CD1c-positive myeloid dendritic cell (primary cell): ENCODE measurements around the gene HSD3B2.
"Not testable (repeated sequence)": the region's sequence is repeated elsewhere in the genome, so short reads cannot be mapped to it uniquely, and the experiment has no call there.

Experiments used
- DNase-seq: peaks from one replicate; pipeline ENCODE4 v3.0.0-alpha.2; 2016; ENCODE audit errors: extremely low spot score

The HSD3B2 gene

GRCh38 chr1:119414950-119415349 is at the start of gene HSD3B2:
HSD3B2 (plus strand) TSS chr1:119415150; CDS start chr1:119415420, 270 bp downstream.
- no peak for DNase-seq

GRCh38 chr1:119366424-119366823 is 48.5 kb upstream of the HSD3B2 start:
- DNase-seq: no peak

DNA sequence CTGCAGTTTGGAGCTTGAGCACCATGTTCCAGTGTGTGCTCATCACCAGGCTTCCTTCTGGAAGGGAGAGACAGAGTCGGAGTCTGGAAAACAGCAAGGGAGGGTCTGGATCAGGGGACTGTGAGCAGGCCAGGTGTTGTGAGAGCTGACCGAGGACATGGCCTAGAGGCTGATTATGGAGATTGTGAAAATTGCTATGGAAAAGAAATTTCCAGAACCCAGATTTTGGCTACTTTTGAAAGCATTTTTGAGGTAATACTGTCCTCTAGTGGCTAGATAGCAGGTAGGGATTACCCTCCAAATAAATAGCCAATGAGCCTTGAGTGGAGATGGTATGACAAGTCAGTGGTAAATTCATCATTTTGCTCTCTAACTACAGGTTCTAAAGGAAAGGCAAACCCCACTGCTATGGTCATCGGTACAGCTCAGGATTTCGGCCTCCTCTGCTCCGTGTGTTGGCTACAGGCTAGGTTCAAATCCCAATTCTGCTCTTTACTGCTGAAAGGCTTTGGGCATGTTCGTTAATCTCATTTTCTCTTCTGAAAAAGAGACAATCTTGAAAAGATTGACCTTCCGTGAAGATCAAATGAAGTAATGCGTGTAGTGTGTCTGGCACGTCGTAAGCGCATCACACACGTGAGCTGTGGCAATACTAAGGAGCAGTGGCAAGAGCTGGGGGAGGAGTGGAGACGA is 47.4 kb upstream of the HSD3B2 start:
- peak; percentile 27 for DNase-seq

- no peak for DNase-seq
Observed at GRCh38 chr1:119368554-119368953, 46.4 kb upstream of the HSD3B2 start, which contains the start of gene HAO2. HAO2 (plus strand) TSS chr1:119368785; CDS start chr1:119381086, 12,301 bp downstream.

GRCh38 chr1:119370748-119371147 is 44.2 kb upstream of the HSD3B2 start:
- no peak for DNase-seq

DNA sequence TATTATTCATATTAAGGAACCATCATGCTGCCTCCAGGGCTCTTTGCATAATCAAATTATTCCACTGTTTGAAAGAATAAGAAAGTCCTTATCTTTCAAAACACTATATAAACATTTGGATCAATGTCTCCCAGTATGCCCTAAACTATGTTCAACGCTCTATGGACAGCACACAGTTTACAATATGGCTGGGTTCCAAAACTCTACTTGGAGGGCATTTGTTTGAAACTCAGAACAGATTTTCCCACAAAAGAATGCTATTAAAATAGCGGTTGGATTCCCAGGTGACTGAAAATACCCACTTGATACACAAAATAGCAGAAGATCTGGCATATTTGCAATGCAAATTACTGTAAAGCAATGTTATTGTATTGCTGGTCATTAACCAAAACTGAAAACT is 43.1 kb upstream of the HSD3B2 start:
- no peak for DNase-seq

DNA sequence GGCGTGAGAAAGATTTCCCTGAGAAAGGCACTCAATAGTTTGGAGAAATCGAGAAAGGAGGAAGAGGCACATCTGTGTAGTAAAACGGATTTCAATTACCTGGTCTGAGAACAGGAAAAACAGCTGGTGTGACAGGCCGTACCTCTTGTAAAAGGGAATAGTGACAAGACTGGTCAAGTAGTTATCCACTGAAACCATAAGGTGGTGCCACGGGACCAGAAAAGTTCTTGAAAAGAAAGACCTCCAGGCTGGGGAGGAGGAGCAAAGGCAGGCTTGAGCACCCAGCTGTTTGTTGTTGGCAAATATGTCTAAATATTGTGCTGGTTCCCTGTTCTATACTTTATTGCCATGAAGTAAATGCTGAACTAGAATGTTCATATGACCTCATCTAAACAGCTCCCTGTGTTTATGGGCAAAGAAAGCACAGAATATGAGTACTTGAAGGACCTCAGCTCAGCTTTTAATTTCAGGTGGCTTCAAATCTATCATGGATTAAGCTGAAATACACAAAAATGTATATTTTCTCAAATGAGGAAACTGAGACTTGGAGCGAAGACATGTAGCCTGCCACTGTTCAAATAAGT is 42.4 kb upstream of the HSD3B2 start:
- DNase-seq: no peak

DNA sequence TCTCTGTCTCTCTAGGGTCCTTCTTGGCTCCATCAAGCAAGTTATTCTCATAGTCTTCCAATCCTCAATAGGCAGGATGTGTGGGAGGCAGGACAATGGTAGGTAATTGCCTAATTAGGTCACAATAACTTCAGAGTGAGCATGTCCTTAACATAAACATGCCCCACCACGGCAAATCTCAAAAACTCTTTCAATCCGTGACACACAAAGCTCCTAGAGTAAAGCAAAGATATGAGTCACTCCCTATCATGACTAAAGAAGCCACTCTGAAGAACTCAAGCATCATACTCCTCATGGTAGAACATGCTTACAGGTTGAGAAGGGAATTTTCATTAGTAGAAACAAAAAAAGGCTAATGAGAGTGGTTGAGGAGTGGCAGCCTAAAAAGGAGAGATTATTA is 41.5 kb upstream of the HSD3B2 start:
- DNase-seq: no peak

- DNase-seq: no peak
Observed at GRCh38 chr1:119374208-119374874, 40.6 kb upstream of the HSD3B2 start.

- no peak for DNase-seq
Observed at GRCh38 chr1:119375366-119375765, 39.6 kb upstream of the HSD3B2 start.

DNA sequence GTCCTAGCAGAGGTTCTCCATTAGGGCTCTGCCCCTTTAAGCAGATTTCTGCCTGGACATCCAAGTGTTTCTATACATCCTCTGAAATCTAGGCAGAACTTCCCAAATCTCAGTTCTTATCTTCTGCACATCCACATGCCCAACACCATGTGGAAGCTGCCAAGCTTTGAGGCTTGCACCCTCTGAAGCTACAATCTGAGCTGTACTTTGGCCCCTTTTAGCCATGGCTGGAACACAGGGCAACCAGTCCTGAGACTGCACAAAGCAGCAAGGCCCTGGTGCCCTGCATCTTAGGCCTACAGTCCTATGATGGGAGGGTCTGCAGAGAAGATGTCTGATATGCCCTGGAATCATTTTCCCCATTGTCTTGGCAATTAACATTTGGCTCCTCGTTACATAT is 38.4 kb upstream of the HSD3B2 start:
- no peak for DNase-seq

- not testable (repeated sequence) for DNase-seq
Observed at GRCh38 chr1:119377594-119377993, 37.4 kb upstream of the HSD3B2 start.

- DNase-seq: no peak
Observed at GRCh38 chr1:119379117-119379516, 35.8 kb upstream of the HSD3B2 start.

DNA sequence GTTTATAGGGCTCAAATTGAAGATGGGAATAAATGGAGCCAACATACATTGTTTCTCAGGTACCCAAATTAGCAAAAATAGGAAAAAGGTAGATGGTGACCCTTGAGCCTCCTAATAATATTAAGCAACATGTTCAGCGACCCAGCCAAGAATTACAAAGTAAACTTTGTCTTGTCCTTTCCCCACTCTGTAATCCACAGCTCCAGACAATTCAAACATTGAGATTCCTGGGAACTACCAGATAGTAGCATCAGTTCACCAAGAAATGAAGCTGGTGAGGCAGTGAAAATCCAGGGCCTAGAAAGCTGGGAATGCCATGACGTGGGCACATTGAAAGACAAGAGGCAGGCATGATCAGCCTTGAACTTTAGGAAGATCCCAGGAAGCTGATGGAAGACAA is 34.6 kb upstream of the HSD3B2 start:
- no peak for DNase-seq

DNA sequence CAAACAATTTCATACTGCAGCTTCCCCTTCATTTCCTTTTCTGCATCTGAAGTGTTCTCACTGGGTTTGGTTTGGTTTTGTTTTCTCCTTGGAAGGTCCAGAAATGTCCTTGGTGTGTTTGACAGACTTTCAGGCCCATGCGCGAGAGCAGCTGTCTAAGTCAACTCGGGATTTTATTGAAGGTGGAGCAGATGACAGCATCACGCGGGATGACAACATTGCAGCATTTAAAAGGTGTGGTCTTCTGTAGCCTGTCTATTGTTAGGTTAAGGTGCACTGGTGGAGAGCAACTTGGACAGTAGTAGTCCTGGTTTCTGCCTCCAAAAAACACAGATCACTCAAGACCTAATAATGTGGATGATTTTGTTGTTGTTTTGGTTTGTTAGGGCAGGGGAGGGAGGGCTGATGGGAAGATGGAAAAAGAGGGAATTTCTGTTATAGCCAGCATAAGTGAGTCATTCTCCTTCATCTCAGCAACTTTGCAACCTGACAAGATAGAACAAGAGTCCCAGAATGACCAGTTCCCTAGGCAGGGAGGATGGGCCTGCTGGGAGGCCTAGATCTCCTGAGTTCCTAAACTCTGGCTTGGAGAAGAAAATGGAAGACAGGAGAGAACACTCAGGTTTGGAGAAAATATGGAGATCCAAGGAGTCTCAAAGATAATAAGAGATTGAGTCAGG is 33.8 kb upstream of the HSD3B2 start:
- no peak for DNase-seq

- DNase-seq: no peak
Observed at GRCh38 chr1:119384591-119384990, 30.4 kb upstream of the HSD3B2 start.

DNA sequence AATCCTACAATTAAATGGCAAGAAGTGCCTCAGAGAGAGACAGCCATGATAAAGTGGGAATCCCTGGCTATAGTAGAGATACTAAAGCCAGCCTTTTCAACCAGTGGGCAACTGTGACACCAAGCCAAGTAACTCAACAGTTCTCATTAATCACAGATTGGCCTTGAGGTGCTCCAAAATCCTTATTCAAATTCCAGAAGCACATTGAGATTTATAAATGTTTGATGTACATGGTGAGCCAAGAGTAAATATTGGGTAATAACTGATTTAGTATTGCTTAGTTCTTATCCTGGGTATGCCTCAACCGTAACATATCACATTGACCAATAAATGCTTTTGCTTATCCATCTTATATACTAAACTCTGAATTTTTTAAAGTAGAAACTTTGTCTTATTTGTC is 29.3 kb upstream of the HSD3B2 start:
- no peak for DNase-seq

DNA sequence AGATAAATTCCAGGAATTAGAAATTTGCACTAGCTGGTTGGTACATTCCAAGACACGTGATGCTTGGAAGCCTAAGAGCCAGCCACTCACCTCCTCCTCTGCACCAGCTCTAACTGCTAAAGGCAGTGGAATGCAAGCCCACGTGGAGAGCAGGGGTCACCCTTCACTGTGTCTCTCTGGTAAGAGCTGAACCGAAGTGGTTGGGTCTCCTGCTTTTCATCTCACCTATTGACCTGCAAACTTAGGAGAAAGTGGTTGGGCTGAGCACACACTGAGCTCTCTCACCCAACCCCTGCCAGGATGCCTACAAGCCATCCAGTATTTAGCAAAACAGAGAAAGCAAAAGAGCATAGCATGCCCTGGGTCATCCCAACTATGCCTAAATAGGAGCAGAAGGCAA is 27.1 kb upstream of the HSD3B2 start:
- DNase-seq: no peak

- DNase-seq: no peak
Observed at GRCh38 chr1:119388450-119388849, 26.5 kb upstream of the HSD3B2 start.

GRCh38 chr1:119390526-119390925 is 24.4 kb upstream of the HSD3B2 start:
- no peak for DNase-seq

DNA sequence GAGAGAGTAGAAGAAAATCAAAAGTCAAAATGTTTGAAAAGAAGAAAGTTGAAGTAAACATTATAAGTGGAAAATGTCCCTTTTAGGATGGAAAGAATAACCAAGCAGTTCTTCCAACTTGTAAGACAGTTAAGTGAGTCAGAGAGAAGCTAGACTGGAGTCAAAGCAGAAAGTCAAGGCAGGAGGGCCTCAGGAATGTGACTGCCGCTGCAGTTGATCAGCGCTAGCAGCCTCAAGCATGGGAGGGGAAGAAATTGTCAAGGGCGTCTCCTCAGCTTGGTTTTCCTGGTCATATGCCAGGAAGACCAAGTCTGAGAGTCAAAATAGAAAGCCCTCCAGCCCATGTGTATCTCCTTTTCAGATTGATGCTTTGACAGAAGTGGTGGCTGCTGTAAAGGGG is 23.2 kb upstream of the HSD3B2 start:
- no peak for DNase-seq

- DNase-seq: no peak
Observed at GRCh38 chr1:119394085-119394484, 20.9 kb upstream of the HSD3B2 start.

- DNase-seq: no peak
Observed at GRCh38 chr1:119396982-119397381, 18.0 kb upstream of the HSD3B2 start.
